Thoracic aorta (tissue), 2 donors: ENCODE results near the gene DYNC1LI1. TPM values are rescaled to one million over a fixed set of nuclear protein-coding genes. Genes with fewer than 3 reads are reported as not detected.

Experiments used
- ATAC-seq: fragments of 150-250 bp; one replicate; pipeline ENCODE4 v1.8.0; 2017; ENCODE audit warnings: low read depth; ENCODE audit not compliant: insufficient number of reproducible peaks, low FRiP score
- DNase-seq: peaks from one replicate; pipeline ENCODE4 v3.0.0-alpha.2; 2020; ENCODE audit warnings: low spot score
- H3K27ac ChIP-seq, 2 donors: fragments of 200-600 bp; sonication (generic); 1 replicate in 1 of 2; 2 replicates in 1 of 2; pipeline ENCODE4 v1.5.1; 2016; ENCODE audit warnings: mild to moderate bottlenecking in 2 of 2, moderate library complexity in 2 of 2
- H3K27me3 ChIP-seq: fragments of 200-600 bp; sonication (generic); replicated peaks from 2 replicates; pipeline ENCODE4 v1.6.0; 2016; ENCODE audit warnings: mild to moderate bottlenecking; ENCODE audit not compliant: insufficient read depth
- H3K36me3 ChIP-seq: fragments of 200-600 bp; sonication (generic); one replicate; pipeline ENCODE4 v1.5.1; 2016
- H3K4me1 ChIP-seq, 2 donors: fragments of 200-600 bp; sonication (generic); 1 replicate in 1 of 2; 2 replicates in 1 of 2; pipeline versions ENCODE4 v1.5.1 to v1.6.0; 2016; ENCODE audit warnings: low read depth in 2 of 2, mild to moderate bottlenecking in 1 of 2; ENCODE audit not compliant: control insufficient read depth in 1 of 2
- H3K4me3 ChIP-seq: fragments of 200-600 bp; sonication (generic); 2 replicates; pipeline ENCODE4 v1.5.1; 2016; ENCODE audit warnings: mild to moderate bottlenecking
- H3K9me3 ChIP-seq: fragments of 200-600 bp; sonication (generic); 2 replicates; pipeline ENCODE4 v1.5.1; 2016
- total RNA-seq, 2 donors: library from RNA; depleted of rRNA; stranded (reverse); fragments of >200 nt; gene quantifications; one replicate each; pipeline versions ENCODE4 v1.1.0 to v1.2.3, GENCODE V29; 2016
- TF ChIP-seq, protein P1 (sequence below): fragments of 200-600 bp; sonication (generic); IDR thresholded peaks from one replicate; pipeline ENCODE4 v1.5.1; 2019; ENCODE audit warnings: antibody characterized with exemption

The DYNC1LI1 gene
- total RNA-seq, 2 donors from 2014 or later = 28.3 to 44.4 TPM

GRCh38 chr3:32500880-32501782, 69.5 kb downstream of the DYNC1LI1 start:
- H3K27me3 ChIP-seq = no peaks in the 10 kb centered on the region
- H3K4me1 ChIP-seq = peaks cover 10 to 22% of the 10 kb centered on the region in 2 donors
- ATAC-seq = no peak
- peak overlapping the region in 1 of 2 donors; percentile 97 for H3K27ac ChIP-seq
- H3K36me3 ChIP-seq = no peaks in the 10 kb centered on the region
- TF ChIP-seq, protein P1, sequence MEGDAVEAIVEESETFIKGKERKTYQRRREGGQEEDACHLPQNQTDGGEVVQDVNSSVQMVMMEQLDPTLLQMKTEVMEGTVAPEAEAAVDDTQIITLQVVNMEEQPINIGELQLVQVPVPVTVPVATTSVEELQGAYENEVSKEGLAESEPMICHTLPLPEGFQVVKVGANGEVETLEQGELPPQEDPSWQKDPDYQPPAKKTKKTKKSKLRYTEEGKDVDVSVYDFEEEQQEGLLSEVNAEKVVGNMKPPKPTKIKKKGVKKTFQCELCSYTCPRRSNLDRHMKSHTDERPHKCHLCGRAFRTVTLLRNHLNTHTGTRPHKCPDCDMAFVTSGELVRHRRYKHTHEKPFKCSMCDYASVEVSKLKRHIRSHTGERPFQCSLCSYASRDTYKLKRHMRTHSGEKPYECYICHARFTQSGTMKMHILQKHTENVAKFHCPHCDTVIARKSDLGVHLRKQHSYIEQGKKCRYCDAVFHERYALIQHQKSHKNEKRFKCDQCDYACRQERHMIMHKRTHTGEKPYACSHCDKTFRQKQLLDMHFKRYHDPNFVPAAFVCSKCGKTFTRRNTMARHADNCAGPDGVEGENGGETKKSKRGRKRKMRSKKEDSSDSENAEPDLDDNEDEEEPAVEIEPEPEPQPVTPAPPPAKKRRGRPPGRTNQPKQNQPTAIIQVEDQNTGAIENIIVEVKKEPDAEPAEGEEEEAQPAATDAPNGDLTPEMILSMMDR = no peak
- no peak for DNase-seq
- H3K4me3 ChIP-seq = peak overlapping the region; percentile 93
- no peaks in the 10 kb centered on the region for H3K9me3 ChIP-seq

DNA sequence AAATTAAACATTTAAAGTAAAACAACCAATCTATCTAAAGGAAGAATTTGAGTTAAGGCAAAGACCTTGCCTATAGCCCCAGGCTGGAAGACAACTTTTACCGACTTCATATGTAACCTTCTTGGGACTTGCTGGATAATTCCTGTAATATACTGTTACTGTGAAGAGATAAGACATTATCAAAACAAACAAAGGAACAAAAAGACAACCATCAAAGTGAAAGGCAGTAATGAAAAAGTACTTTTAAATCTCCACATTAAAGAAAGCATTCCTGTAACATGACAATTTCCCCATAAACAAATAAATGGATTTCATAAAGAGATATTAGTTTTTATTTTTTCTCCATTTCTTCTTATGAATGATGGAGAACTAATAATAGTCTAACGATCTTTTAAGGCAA, 70.4 kb downstream of the DYNC1LI1 start:
- no peak for ATAC-seq
- TF ChIP-seq, protein P1 = no peak

GRCh38 chr3:32499585-32499984, 71.1 kb downstream of the DYNC1LI1 start:
- DNase-seq (no peak), ATAC-seq (no peak)
- Histone ChIP-seq H3K9me3 (no peaks in the 10 kb centered on the region), H3K27me3 (no peaks in the 10 kb centered on the region), H3K27ac (no peak overlapping the region), H3K4me3 (no peak overlapping the region), H3K4me1 (peaks cover 12 to 22% of the 10 kb centered on the region in 2 donors), H3K36me3 (no peaks in the 10 kb centered on the region)
- TF ChIP-seq, protein P1 = no peak

More for the DNA sequence above, 70.4 kb downstream of the DYNC1LI1 start:
- Histone ChIP-seq H3K27ac (no peak overlapping the region), H3K4me1 (peaks cover 10 to 22% of the 10 kb centered on the region in 2 donors), H3K36me3 (no peaks in the 10 kb centered on the region), H3K4me3 (no peak overlapping the region), H3K27me3 (no peaks in the 10 kb centered on the region), H3K9me3 (no peaks in the 10 kb centered on the region)
- no peak for DNase-seq

DNA sequence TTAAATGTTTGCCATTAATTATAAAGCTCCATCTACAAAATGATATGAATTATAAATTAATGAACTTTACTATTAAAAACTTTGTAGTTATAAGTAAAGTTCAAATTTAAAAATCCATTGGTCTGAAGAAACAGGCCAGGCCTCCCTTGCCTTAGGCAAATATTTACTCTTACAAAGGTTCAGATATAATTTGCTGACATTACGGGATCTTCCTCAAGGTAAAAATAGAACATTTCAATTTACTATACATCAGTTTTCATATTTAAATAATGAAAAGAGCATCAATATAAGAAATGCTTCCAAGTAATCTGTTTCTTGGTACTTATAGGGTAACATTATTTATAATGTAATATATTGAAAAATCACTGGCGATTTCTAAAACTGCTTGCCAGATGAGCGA, 71.7 kb downstream of the DYNC1LI1 start:
- DNase-seq (no peak), ATAC-seq (no peak)
- H3K4me3 ChIP-seq = no peak overlapping the region
- no peak overlapping the region for H3K27ac ChIP-seq
- TF ChIP-seq, protein P1 = no peak
- no peaks in the 10 kb centered on the region for H3K36me3 ChIP-seq
- H3K4me1 ChIP-seq = peaks cover 18 to 22% of the 10 kb centered on the region in 2 donors
- H3K27me3 ChIP-seq = no peaks in the 10 kb centered on the region
- no peaks in the 10 kb centered on the region for H3K9me3 ChIP-seq

- ATAC-seq (no peak), DNase-seq (no peak)
- H3K27me3 ChIP-seq = no peaks in the 10 kb centered on the region
- peaks cover 18 to 29% of the 10 kb centered on the region in 2 donors for H3K4me1 ChIP-seq
- TF ChIP-seq, protein P1 = no peak
- no peak overlapping the region for H3K27ac ChIP-seq
- no peaks in the 10 kb centered on the region for H3K9me3 ChIP-seq
- H3K4me3 ChIP-seq = no peak overlapping the region
- no peaks in the 10 kb centered on the region for H3K36me3 ChIP-seq
These were observed 72.4 kb downstream of the DYNC1LI1 start for GRCh38 chr3:32498252-32498651.
